ENCODE measurements around the gene METTL26. TPM values are rescaled to one million over a fixed set of nuclear protein-coding genes. Genes with fewer than 3 reads are reported as not detected.

The METTL26 gene
- polyA plus RNA-seq, 3 donors, result 57.1 to 80.9 (median 70.4) TPM

GRCh38 chr16:619476-620100 lies 16.5 kb downstream of the METTL26 start:
- intact Hi-C loops (cut with micrococcal nuclease), result no loop called here
- peaks cover 24 to 48% of the 10 kb centered on the region in 2 donors for H3K36me3 ChIP-seq (replicated peaks in 1 of 2; ENCODE audit: control insufficient read depth in 1 of 2, insufficient read depth in 2 of 2, low read length in 2 of 2)
- no peak for TF ChIP-seq CTCF (IDR thresholded peaks at IDR 0.05)
- H3K4me2 ChIP-seq (replicated peaks; ENCODE audit: extremely low read depth, low read length, poor library complexity, severe bottlenecking), result no peak overlapping the region
- H4K20me1 ChIP-seq (ENCODE audit: insufficient read depth, low read length), result peaks cover 94% of the 10 kb centered on the region
- no peak for DNase-seq
- H3K9me3 ChIP-seq (replicated peaks in 1 of 2; ENCODE audit: control insufficient read depth in 1 of 2, insufficient read depth in 1 of 2, low read length in 2 of 2), result no peaks in the 10 kb centered on the region
- WGBS (ENCODE audit: insufficient coverage), result 97% methylated on average over 17 of the region's 20 CpGs
- Mint-ChIP-seq H3K4me1 (no peaks in the 10 kb centered on the region), H3K36me3 (peaks cover 19 to 64% of the 10 kb centered on the region in 2 donors), H3K9me3 (peaks cover 0 to 3% (median 0%) of the 10 kb centered on the region in 7 donors), H3K4me3 (peak overlapping the region in 1 of 2 donors; percentile 37), H3K27ac (peak overlapping the region in 3 of 7 donors; percentile 18 to 73 (median 54)), H3K27me3 (ENCODE audit: low read depth in 3 of 3) (peaks cover 0 to 1% (median 0%) of the 10 kb centered on the region in 3 donors)
- no peak overlapping the region for H3K27ac ChIP-seq (ENCODE audit: low read depth in 1 of 2, low read length in 2 of 2)
- H3K9ac ChIP-seq (ENCODE audit: insufficient read depth, low read length, poor library complexity, severe bottlenecking), result no peak overlapping the region
- no peak overlapping the region for H2AFZ ChIP-seq (ENCODE audit: insufficient read depth, low read depth, low read length, poor library complexity, severe bottlenecking)
- no peak overlapping the region for H3K4me3 ChIP-seq (replicated peaks in 1 of 3; ENCODE audit: low read depth in 2 of 3, low read length in 3 of 3)
- H3K79me2 ChIP-seq (ENCODE audit: insufficient read depth, low read length), result peaks cover 62% of the 10 kb centered on the region
- H3K4me1 ChIP-seq (ENCODE audit: control insufficient read depth in 1 of 2, insufficient read depth in 2 of 2, low read length in 2 of 2), result no peaks in the 10 kb centered on the region
- no peaks in the 10 kb centered on the region for H3K27me3 ChIP-seq (ENCODE audit: control insufficient read depth in 2 of 2, insufficient read depth in 2 of 2, low read length in 2 of 2)

DNA sequence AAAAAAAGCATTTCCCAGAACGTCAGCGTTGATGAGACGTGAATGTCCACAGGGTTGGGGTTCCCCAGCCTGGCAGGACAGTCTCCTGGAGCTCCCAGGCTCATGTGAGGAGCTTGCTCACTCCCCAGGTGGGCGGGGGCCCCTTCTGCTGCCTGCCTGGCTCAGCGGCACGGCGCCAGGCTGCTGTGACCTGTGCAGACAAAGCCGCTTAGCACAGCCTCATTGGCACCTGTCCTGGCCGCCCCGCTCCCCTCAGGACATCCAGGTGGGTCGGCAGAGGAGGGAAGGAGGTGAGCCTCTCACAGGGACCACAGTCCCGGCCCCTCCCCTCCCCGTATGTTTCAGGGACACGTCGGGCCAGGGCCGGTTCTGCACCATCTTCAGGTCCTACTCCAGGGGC lies 18.2 kb downstream of the METTL26 start:
- H3K4me1 ChIP-seq (ENCODE audit: control insufficient read depth in 1 of 2, insufficient read depth in 2 of 2, low read length in 2 of 2), result no peaks in the 10 kb centered on the region
- intact Hi-C loops (cut with micrococcal nuclease), result no loop called here
- peaks cover 0 to 2% (median 1%) of the 10 kb centered on the region in 3 donors for H3K27me3 Mint-ChIP-seq (ENCODE audit: low read depth in 3 of 3)
- H3K9ac ChIP-seq (ENCODE audit: insufficient read depth, low read length, poor library complexity, severe bottlenecking), result no peak overlapping the region
- peaks cover 30 to 49% of the 10 kb centered on the region in 2 donors for H3K36me3 ChIP-seq (replicated peaks in 1 of 2; ENCODE audit: control insufficient read depth in 1 of 2, insufficient read depth in 2 of 2, low read length in 2 of 2)
- no peak overlapping the region for H3K4me3 ChIP-seq (replicated peaks in 1 of 3; ENCODE audit: low read depth in 2 of 3, low read length in 3 of 3)
- H2AFZ ChIP-seq (ENCODE audit: insufficient read depth, low read depth, low read length, poor library complexity, severe bottlenecking), result no peak overlapping the region
- WGBS (ENCODE audit: insufficient coverage), result 97% methylated on average over 12 of the region's 16 CpGs
- peaks cover 26 to 63% of the 10 kb centered on the region in 2 donors for H3K36me3 Mint-ChIP-seq
- H3K79me2 ChIP-seq (ENCODE audit: insufficient read depth, low read length), result peaks cover 71% of the 10 kb centered on the region
- no peak overlapping the region for H3K4me2 ChIP-seq (replicated peaks; ENCODE audit: extremely low read depth, low read length, poor library complexity, severe bottlenecking)
- peaks cover 91% of the 10 kb centered on the region for H4K20me1 ChIP-seq (ENCODE audit: insufficient read depth, low read length)
- no peak overlapping the region for H3K27ac ChIP-seq (ENCODE audit: low read depth in 1 of 2, low read length in 2 of 2)
- no peaks in the 10 kb centered on the region for H3K27me3 ChIP-seq (ENCODE audit: control insufficient read depth in 2 of 2, insufficient read depth in 2 of 2, low read length in 2 of 2)
- DNase-seq, result no peak
- H3K9me3 ChIP-seq (replicated peaks in 1 of 2; ENCODE audit: control insufficient read depth in 1 of 2, insufficient read depth in 1 of 2, low read length in 2 of 2), result no peaks in the 10 kb centered on the region
- H3K4me3 Mint-ChIP-seq, result no peak overlapping the region
- peaks cover 0 to 3% (median 0%) of the 10 kb centered on the region in 7 donors for H3K9me3 Mint-ChIP-seq
- TF ChIP-seq CTCF (IDR thresholded peaks at IDR 0.05), result no peak
- H3K27ac Mint-ChIP-seq, result peak overlapping the region in 1 of 7 donors; percentile 25
- no peaks in the 10 kb centered on the region for H3K4me1 Mint-ChIP-seq

All from CD14-positive monocyte (primary cell).